CD1c-positive myeloid dendritic cell (primary cell): Measurements from ENCODE around the gene TMEM214.
"Not testable (repeated sequence)": the region's sequence is repeated elsewhere in the genome, so short reads cannot be mapped to it uniquely, and the experiment has no call there.

ENCODE experiments used
- DNase-seq: peaks from one replicate; pipeline ENCODE4 v3.0.0-alpha.2; 2016; ENCODE audit errors: extremely low spot score

Gene TMEM214

GRCh38 chr2:27070653-27071276 lies 38.0 kb downstream of the TMEM214 start:
- DNase-seq = no peak

GRCh38 chr2:27071277-27071989 lies 38.7 kb downstream of the TMEM214 start, which contains the start of gene OST4:
Gene OST4 (minus strand): TSS chr2:27071654.
- peak; percentile 97 for DNase-seq

GRCh38 chr2:27071990-27072830 lies 39.4 kb downstream of the TMEM214 start:
- no peak for DNase-seq

- no peak for DNase-seq
These were observed 40.2 kb downstream of the TMEM214 start for GRCh38 chr2:27072920-27073319.

GRCh38 chr2:27073782-27074181 lies 41.0 kb downstream of the TMEM214 start:
- no peak for DNase-seq

GRCh38 chr2:27074738-27075565 lies 42.2 kb downstream of the TMEM214 start:
- peak; percentile 40 for DNase-seq

- DNase-seq = not testable (repeated sequence)
These were observed 42.8 kb downstream of the TMEM214 start for GRCh38 chr2:27075566-27075871.

GRCh38 chr2:27076323-27076722 lies 43.6 kb downstream of the TMEM214 start:
- peak; percentile 27 for DNase-seq

- DNase-seq = no peak
These were observed 44.5 kb downstream of the TMEM214 start for GRCh38 chr2:27077231-27077630.

GRCh38 chr2:27078267-27079194 lies 45.8 kb downstream of the TMEM214 start, which contains the start of gene EMILIN1:
Gene EMILIN1 (plus strand): TSS chr2:27078615. CDS start chr2:27079066, 451 bp downstream.
- no peak for DNase-seq

- no peak for DNase-seq
These were observed 46.7 kb downstream of the TMEM214 start for GRCh38 chr2:27079233-27080139.

GRCh38 chr2:27080140-27080469 lies 47.3 kb downstream of the TMEM214 start:
- DNase-seq = no peak

- DNase-seq = no peak
These were observed 47.8 kb downstream of the TMEM214 start for GRCh38 chr2:27080603-27080936.

GRCh38 chr2:27081984-27082772 lies 49.4 kb downstream of the TMEM214 start:
- DNase-seq = no peak

- no peak for DNase-seq
These were observed 50.1 kb downstream of the TMEM214 start for GRCh38 chr2:27082773-27083409.

GRCh38 chr2:27083410-27084296 lies 50.9 kb downstream of the TMEM214 start:
- DNase-seq = no peak

GRCh38 chr2:27084297-27085061 lies 51.7 kb downstream of the TMEM214 start:
- DNase-seq = no peak
